KOPT-K1 (cell line): Measurements from ENCODE around the gene NDFIP2.

Experiments used
- H3K27ac ChIP-seq: fragments of 200-600 bp; sonication (generic); 2 replicates; pipeline ENCODE4 v1.5.1; 2016; ENCODE audit warnings: antibody characterized with exemption, mild to moderate bottlenecking, low read depth, low read length; ENCODE audit not compliant: poor library complexity, severe bottlenecking
- H3K36me3 ChIP-seq: fragments of 200-600 bp; sonication (generic); 2 replicates; pipeline ENCODE4 v1.5.1; 2017; ENCODE audit warnings: antibody characterized with exemption, mild to moderate bottlenecking, low read length, moderate library complexity; ENCODE audit not compliant: insufficient read depth
- H3K9me3 ChIP-seq: fragments of 200-600 bp; sonication (generic); 2 replicates; pipeline ENCODE4 v1.5.1; 2017; ENCODE audit warnings: antibody characterized with exemption, low read length, mild to moderate bottlenecking; ENCODE audit not compliant: insufficient read depth, poor library complexity, severe bottlenecking

The NDFIP2 gene

GRCh38 chr13:79452239-79452913 lies 28.6 kb upstream of the NDFIP2 start:
- Histone ChIP-seq H3K9me3 (no peaks in the 10 kb centered on the region), H3K36me3 (no peaks in the 10 kb centered on the region), H3K27ac (peak overlapping the region; percentile 60)

- Histone ChIP-seq H3K27ac (no peak overlapping the region), H3K9me3 (no peaks in the 10 kb centered on the region), H3K36me3 (no peaks in the 10 kb centered on the region)
Observed at GRCh38 chr13:79455331-79455730, 25.6 kb upstream of the NDFIP2 start.

- H3K36me3 ChIP-seq = no peaks in the 10 kb centered on the region
- H3K27ac ChIP-seq = no peak overlapping the region
Observed at GRCh38 chr13:79456051-79456450, 24.9 kb upstream of the NDFIP2 start.

GRCh38 chr13:79456656-79457365 lies 24.1 kb upstream of the NDFIP2 start:
- no peak overlapping the region for H3K27ac ChIP-seq
- no peaks in the 10 kb centered on the region for H3K36me3 ChIP-seq
- no peaks in the 10 kb centered on the region for H3K9me3 ChIP-seq

More at GRCh38 chr13:79456051-79456450, 24.9 kb upstream of the NDFIP2 start:
- no peaks in the 10 kb centered on the region for H3K9me3 ChIP-seq

GRCh38 chr13:79457390-79457789 lies 23.6 kb upstream of the NDFIP2 start:
- Histone ChIP-seq H3K9me3 (no peaks in the 10 kb centered on the region), H3K36me3 (no peaks in the 10 kb centered on the region), H3K27ac (no peak overlapping the region)

GRCh38 chr13:79457948-79458347 lies 23.0 kb upstream of the NDFIP2 start:
- Histone ChIP-seq H3K36me3 (no peaks in the 10 kb centered on the region), H3K9me3 (no peaks in the 10 kb centered on the region), H3K27ac (no peak overlapping the region)

- no peak overlapping the region for H3K27ac ChIP-seq
- H3K36me3 ChIP-seq = no peaks in the 10 kb centered on the region
- H3K9me3 ChIP-seq = no peaks in the 10 kb centered on the region
Observed at GRCh38 chr13:79458436-79458835, 22.5 kb upstream of the NDFIP2 start.

- Histone ChIP-seq H3K27ac (no peak overlapping the region), H3K9me3 (no peaks in the 10 kb centered on the region), H3K36me3 (no peaks in the 10 kb centered on the region)
Observed at GRCh38 chr13:79459906-79460305, 21.0 kb upstream of the NDFIP2 start.

- H3K9me3 ChIP-seq = no peaks in the 10 kb centered on the region
- no peaks in the 10 kb centered on the region for H3K36me3 ChIP-seq
- H3K27ac ChIP-seq = no peak overlapping the region
Observed at GRCh38 chr13:79462895-79463294, 18.1 kb upstream of the NDFIP2 start.

- H3K9me3 ChIP-seq = no peaks in the 10 kb centered on the region
- H3K36me3 ChIP-seq = no peaks in the 10 kb centered on the region
- no peak overlapping the region for H3K27ac ChIP-seq
Observed at GRCh38 chr13:79463604-79464003, 17.4 kb upstream of the NDFIP2 start.

GRCh38 chr13:79466872-79467271 lies 14.1 kb upstream of the NDFIP2 start:
- H3K27ac ChIP-seq = no peak overlapping the region
- no peaks in the 10 kb centered on the region for H3K9me3 ChIP-seq

GRCh38 chr13:79468402-79468801 lies 12.6 kb upstream of the NDFIP2 start:
- H3K36me3 ChIP-seq = no peaks in the 10 kb centered on the region
- no peak overlapping the region for H3K27ac ChIP-seq
- H3K9me3 ChIP-seq = no peaks in the 10 kb centered on the region

More at GRCh38 chr13:79466872-79467271, 14.1 kb upstream of the NDFIP2 start:
- H3K36me3 ChIP-seq = no peaks in the 10 kb centered on the region

GRCh38 chr13:79468819-79469218 lies 12.1 kb upstream of the NDFIP2 start:
- Histone ChIP-seq H3K36me3 (no peaks in the 10 kb centered on the region), H3K9me3 (no peaks in the 10 kb centered on the region), H3K27ac (no peak overlapping the region)

GRCh38 chr13:79469608-79470007 lies 11.3 kb upstream of the NDFIP2 start:
- H3K27ac ChIP-seq = no peak overlapping the region
- H3K9me3 ChIP-seq = no peaks in the 10 kb centered on the region
- no peaks in the 10 kb centered on the region for H3K36me3 ChIP-seq

GRCh38 chr13:79470666-79471065 lies 10.3 kb upstream of the NDFIP2 start:
- H3K27ac ChIP-seq = no peak overlapping the region
- no peaks in the 10 kb centered on the region for H3K36me3 ChIP-seq
- no peaks in the 10 kb centered on the region for H3K9me3 ChIP-seq

- Histone ChIP-seq H3K36me3 (no peaks in the 10 kb centered on the region), H3K27ac (no peak overlapping the region), H3K9me3 (no peaks in the 10 kb centered on the region)
Observed at GRCh38 chr13:79475569-79475968, 5.4 kb upstream of the NDFIP2 start.
